ENCODE results near the gene FGFR2.

Gene FGFR2

DNA sequence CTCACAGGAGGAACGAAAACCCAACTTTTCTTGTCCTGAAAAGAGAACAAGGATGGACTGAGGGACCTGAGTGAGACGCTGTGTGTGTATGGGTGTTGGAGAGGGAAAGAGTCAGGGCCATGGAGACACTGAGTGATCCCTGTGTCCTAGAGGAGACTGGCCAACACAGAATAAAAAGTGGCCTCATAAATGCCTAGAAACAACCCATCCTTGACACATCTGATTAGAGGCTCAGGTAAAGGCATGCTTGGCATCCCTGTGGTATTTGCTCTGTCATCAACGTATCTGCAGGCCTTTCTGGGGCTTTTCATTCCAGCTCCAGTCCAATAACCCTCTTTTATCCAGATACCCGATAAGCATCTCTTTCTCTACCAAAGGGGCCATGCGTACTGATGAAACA, 86.3 kb downstream of the FGFR2 start:
- Histone ChIP-seq H3K9me3 (no peaks in the 10 kb centered on the region), H3K4me1 (ENCODE audit: control insufficient read depth in 1 of 2, insufficient read depth in 1 of 2, low read depth in 1 of 2, low read length in 1 of 2) (no peaks in the 10 kb centered on the region), H3K36me3 (no peaks in the 10 kb centered on the region), H3K27ac (no peak overlapping the region), H3K27me3 (no peaks in the 10 kb centered on the region), H3K4me3 (ENCODE audit: low read depth in 1 of 2, low read length in 1 of 2) (no peak overlapping the region)
- TF ChIP-seq, protein P1, sequence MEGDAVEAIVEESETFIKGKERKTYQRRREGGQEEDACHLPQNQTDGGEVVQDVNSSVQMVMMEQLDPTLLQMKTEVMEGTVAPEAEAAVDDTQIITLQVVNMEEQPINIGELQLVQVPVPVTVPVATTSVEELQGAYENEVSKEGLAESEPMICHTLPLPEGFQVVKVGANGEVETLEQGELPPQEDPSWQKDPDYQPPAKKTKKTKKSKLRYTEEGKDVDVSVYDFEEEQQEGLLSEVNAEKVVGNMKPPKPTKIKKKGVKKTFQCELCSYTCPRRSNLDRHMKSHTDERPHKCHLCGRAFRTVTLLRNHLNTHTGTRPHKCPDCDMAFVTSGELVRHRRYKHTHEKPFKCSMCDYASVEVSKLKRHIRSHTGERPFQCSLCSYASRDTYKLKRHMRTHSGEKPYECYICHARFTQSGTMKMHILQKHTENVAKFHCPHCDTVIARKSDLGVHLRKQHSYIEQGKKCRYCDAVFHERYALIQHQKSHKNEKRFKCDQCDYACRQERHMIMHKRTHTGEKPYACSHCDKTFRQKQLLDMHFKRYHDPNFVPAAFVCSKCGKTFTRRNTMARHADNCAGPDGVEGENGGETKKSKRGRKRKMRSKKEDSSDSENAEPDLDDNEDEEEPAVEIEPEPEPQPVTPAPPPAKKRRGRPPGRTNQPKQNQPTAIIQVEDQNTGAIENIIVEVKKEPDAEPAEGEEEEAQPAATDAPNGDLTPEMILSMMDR (IDR thresholded peaks at IDR 0.05): no peak

GRCh38 chr10:121511460-121511859, 86.8 kb downstream of the FGFR2 start:
- H3K9me3 ChIP-seq: no peaks in the 10 kb centered on the region
- H3K4me1 ChIP-seq (ENCODE audit: control insufficient read depth in 1 of 2, insufficient read depth in 1 of 2, low read depth in 1 of 2, low read length in 1 of 2): no peaks in the 10 kb centered on the region
- H3K27ac ChIP-seq: no peak overlapping the region
- H3K4me3 ChIP-seq (ENCODE audit: low read depth in 1 of 2, low read length in 1 of 2): no peak overlapping the region
- no peaks in the 10 kb centered on the region for H3K36me3 ChIP-seq
- H3K27me3 ChIP-seq: no peaks in the 10 kb centered on the region
- TF ChIP-seq, protein P1 (IDR thresholded peaks at IDR 0.05): no peak

- Histone ChIP-seq H3K27me3 (no peaks in the 10 kb centered on the region), H3K9me3 (no peaks in the 10 kb centered on the region), H3K4me1 (ENCODE audit: control insufficient read depth in 1 of 2, insufficient read depth in 1 of 2, low read depth in 1 of 2, low read length in 1 of 2) (no peaks in the 10 kb centered on the region), H3K27ac (no peak overlapping the region), H3K36me3 (no peaks in the 10 kb centered on the region), H3K4me3 (ENCODE audit: low read depth in 1 of 2, low read length in 1 of 2) (no peak overlapping the region)
- TF ChIP-seq, protein P1 (IDR thresholded peaks at IDR 0.05): no peak
Observed at GRCh38 chr10:121510201-121510771, 88.0 kb downstream of the FGFR2 start.

- Histone ChIP-seq H3K4me1 (ENCODE audit: control insufficient read depth in 1 of 2, insufficient read depth in 1 of 2, low read depth in 1 of 2, low read length in 1 of 2) (no peaks in the 10 kb centered on the region), H3K27ac (no peak overlapping the region), H3K4me3 (ENCODE audit: low read depth in 1 of 2, low read length in 1 of 2) (no peak overlapping the region), H3K36me3 (no peaks in the 10 kb centered on the region), H3K9me3 (no peaks in the 10 kb centered on the region), H3K27me3 (no peaks in the 10 kb centered on the region)
- TF ChIP-seq, protein P1 (IDR thresholded peaks at IDR 0.05): no peak
Observed at GRCh38 chr10:121509796-121510195, 88.4 kb downstream of the FGFR2 start.

GRCh38 chr10:121509112-121509511, 89.1 kb downstream of the FGFR2 start:
- Histone ChIP-seq H3K36me3 (no peaks in the 10 kb centered on the region), H3K4me1 (ENCODE audit: control insufficient read depth in 1 of 2, insufficient read depth in 1 of 2, low read depth in 1 of 2, low read length in 1 of 2) (no peaks in the 10 kb centered on the region), H3K4me3 (ENCODE audit: low read depth in 1 of 2, low read length in 1 of 2) (no peak overlapping the region), H3K27ac (no peak overlapping the region), H3K9me3 (no peaks in the 10 kb centered on the region), H3K27me3 (no peaks in the 10 kb centered on the region)
- TF ChIP-seq, protein P1 (IDR thresholded peaks at IDR 0.05): no peak

Data from neutrophil (primary cell).